A549 (cell line): Measurements from ENCODE around the gene AP1M1. TPM values are rescaled to one million over a fixed set of nuclear protein-coding genes. Genes with fewer than 3 reads are reported as not detected.
"Not testable (repeated sequence)": the region's sequence is repeated elsewhere in the genome, so short reads cannot be mapped to it uniquely, and the experiment has no call there.

ENCODE experiments used
- ATAC-seq, 2 experiments: fragments of 200-7000 bp in 1 of 2; fragments of >200 bp in 1 of 2; cut with Nextera tagmentation in 1 of 2; cut with Tn5 transposase in 1 of 2; 3 replicates each; pipeline versions ENCODE4 v1.8.0 to v1.9.1; 2018 to 2020; ENCODE audit warnings: mild to moderate bottlenecking in 1 of 2, moderate library complexity in 1 of 2
- CTCF ChIA-PET: fragments of 300-600 bp; sonication (Branson Sonifier 250); formaldehyde crosslinking; extraction: SDS; loops from one replicate; lab custom pipeline; 2021; ENCODE audit warnings: antibody characterized with exemption, inconsistent platforms; lab: Yijun Ruan, JAX
- POLR2A ChIA-PET: fragments of 350-600 bp; formaldehyde crosslinking; extraction: SDS; loops from one replicate; lab custom pipeline; 2021; ENCODE audit warnings: antibody characterized with exemption, inconsistent platforms; lab: Yijun Ruan, JAX
- DNase-seq, 2 experiments: peaks; one replicate each; pipeline versions ENCODE4 v3.0.0 to v3.0.0-alpha.2; 2011 to 2016; ENCODE audit warnings: low read depth in 1 of 2, low spot score in 1 of 2
- FAIRE-seq: peaks from 2 replicates; lab custom pipeline; 2011; peaks lifted over from hg19 to GRCh38; lab: Jason Lieb, UNC
- H3K27ac ChIP-seq, 2 experiments: fragments of >200 bp; sonication (Bioruptor Twin); formaldehyde crosslinking; 3 replicates each; pipeline ENCODE4 v1.5.1; 2016 to 2017
- H3K4me1 ChIP-seq: fragments of >200 bp; sonication (Bioruptor Twin); formaldehyde crosslinking; 3 replicates; pipeline ENCODE4 v1.6.1; 2016
- H3K4me2 ChIP-seq: fragments of >200 bp; sonication (Bioruptor Twin); formaldehyde crosslinking; 3 replicates; pipeline ENCODE4 v1.6.1; 2016
- H3K4me3 ChIP-seq: fragments of >200 bp; sonication (Bioruptor Twin); formaldehyde crosslinking; 3 replicates; pipeline ENCODE4 v1.5.1; 2016
- H3K9me3 ChIP-seq: fragments of >200 bp; sonication (Bioruptor Twin); formaldehyde crosslinking; 3 replicates; pipeline ENCODE4 v1.6.1; 2016
- CHD4 ChIP-seq: fragments of 200-600 bp; sonication (generic); IDR thresholded peaks from 2 replicates; pipeline ENCODE4 v1.6.1; 2016; ENCODE audit warnings: antibody characterized with exemption, mild to moderate bottlenecking, borderline replicate concordance
- ESRRA ChIP-seq: fragments of 150-350 bp; IDR thresholded peaks from 2 replicates; pipeline ENCODE4 v1.6.1; 2014; ENCODE audit warnings: mild to moderate bottlenecking, low read length, borderline replicate concordance
- FOSL2 ChIP-seq, 2 experiments: fragments of 450-650 bp in 1 of 2; fragments of >200 bp in 1 of 2; sonication (Bioruptor Twin) in 1 of 2; formaldehyde crosslinking; IDR thresholded peaks; 2 replicates each; pipeline versions ENCODE4 v1.5.0 to v1.6.1; 2016 to 2020; ENCODE audit warnings: mild to moderate bottlenecking in 1 of 2, moderate library complexity in 1 of 2
- HEYL ChIP-seq: fragments of 250-450 bp; sonication (Bioruptor Pico); IDR thresholded peaks from 2 replicates; pipeline ENCODE4 v1.8.0; 2021; ENCODE audit warnings: mild to moderate bottlenecking, moderate library complexity
- JUNB ChIP-seq: fragments of >200 bp; sonication (Bioruptor Twin); formaldehyde crosslinking; IDR thresholded peaks from 2 replicates; pipeline ENCODE4 v1.6.1; 2016
- KDM5A ChIP-seq: fragments of 200-600 bp; sonication (generic); IDR thresholded peaks from 2 replicates; pipeline ENCODE4 v1.6.1; 2016; ENCODE audit warnings: antibody characterized with exemption, mild to moderate bottlenecking
- NFE2L2 ChIP-seq: fragments of 150-350 bp; conservative IDR thresholded peaks from 2 replicates; pipeline ENCODE4 v1.6.1; 2014; ENCODE audit warnings: low read length
- NR3C1 ChIP-seq: fragments of >200 bp; sonication (Bioruptor Twin); formaldehyde crosslinking; IDR thresholded peaks from 3 replicates; pipeline ENCODE4 v1.6.1; 2017
- PHF8 ChIP-seq: fragments of 200-600 bp; sonication (generic); IDR thresholded peaks from 2 replicates; pipeline ENCODE4 v1.6.1; 2016; ENCODE audit warnings: low read depth, mild to moderate bottlenecking, antibody characterized with exemption, moderate library complexity, borderline replicate concordance
- SREBF2 ChIP-seq: fragments of 450-650 bp; IDR thresholded peaks from 2 replicates; pipeline ENCODE4 v1.6.1; 2014; ENCODE audit warnings: mild to moderate bottlenecking, moderate library complexity
- WGBS: methylation state at CpG from one replicate; pipeline ENCODE4 v1.1.6; 2017; ENCODE audit errors: missing lambda C conversion rate; 5-methylcytosine and 5-hydroxymethylcytosine counted together
- polyA plus RNA-seq, 4 experiments: library from polyadenylated mRNA; depleted of rRNA in 3 of 4; stranded (reverse); fragments of >200 nt; fragmentation: RNase III in 1 of 4; extraction: RNeasy Plus Mini Kit Qiagen cat#74134 plus additional on column Dnase treatment in 1 of 4; gene quantifications; 2 replicates in 3 of 4; 3 replicates in 1 of 4; pipeline ENCODE4 v1.2.3, GENCODE V29; 2011 to 2017
- TF ChIP-seq, protein P1 (sequence below): fragments of 450-650 bp; IDR thresholded peaks from 2 replicates; pipeline ENCODE4 v1.6.1; 2014; ENCODE audit warnings: antibody characterized with exemption
- TF ChIP-seq, protein P2 (sequence below): IDR thresholded peaks from 2 replicates; pipeline ENCODE4 v1.6.1; 2012; ENCODE audit warnings: low read depth, borderline replicate concordance
- TF ChIP-seq, protein P3 (sequence below): fragments of 250-450 bp; sonication (Bioruptor Pico); IDR thresholded peaks from 2 replicates; pipeline ENCODE4 v1.5.0; 2021; ENCODE audit warnings: mild to moderate bottlenecking, moderate library complexity, borderline replicate concordance
- TF ChIP-seq, protein P4 (sequence below): fragments of >200 bp; sonication (Bioruptor Twin); formaldehyde crosslinking; IDR thresholded peaks from 2 replicates; pipeline ENCODE4 v1.6.1; 2016
- TF ChIP-seq, protein P5 (sequence below): fragments of 250-450 bp; sonication (Bioruptor Pico); IDR thresholded peaks from 2 replicates; pipeline ENCODE4 v1.5.0; 2020; ENCODE audit warnings: low read depth, mild to moderate bottlenecking, moderate library complexity

The AP1M1 gene
- polyA plus RNA-seq, 2 of the 4 experiments (the other 2 are of a cell fraction): 42.5 to 63.0 TPM

DNA sequence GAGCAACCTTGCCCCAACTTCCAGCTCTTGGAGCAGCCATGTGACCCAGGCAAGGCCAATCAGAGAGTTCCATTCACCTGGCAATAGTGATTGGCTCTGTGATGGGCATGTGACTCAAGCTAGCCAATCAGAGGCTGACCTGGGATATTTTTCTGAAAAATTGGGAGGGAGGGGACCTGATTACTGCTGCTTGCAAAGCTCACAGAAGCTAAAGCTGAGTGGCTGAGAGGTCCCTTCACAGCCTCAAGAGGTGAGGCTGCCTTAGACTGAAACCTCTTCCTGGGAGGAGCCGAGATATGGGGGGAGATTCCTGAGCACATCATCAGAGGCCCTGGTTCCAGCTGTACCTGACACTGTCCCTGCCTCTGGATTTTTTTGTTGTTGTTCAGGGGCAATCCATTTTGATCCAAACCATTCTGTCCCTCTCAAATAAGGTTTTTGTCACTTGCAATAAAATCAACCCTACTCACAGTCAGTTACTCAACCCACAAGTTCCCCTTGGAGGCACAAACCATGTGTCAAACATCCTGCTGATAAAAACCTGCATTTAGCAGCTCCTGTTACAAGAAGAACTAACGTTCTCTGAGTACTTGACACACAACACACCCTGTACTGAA lies 29.1 kb upstream of the AP1M1 start:
- DNase-seq: no peak
- ATAC-seq: peak in 1 of 2 experiments; percentile 38; a peak in 1 of 6 replicates
- Histone ChIP-seq H3K4me3 (no peak overlapping the region), H3K4me2 (no peak overlapping the region), H3K9me3 (no peaks in the 10 kb centered on the region), H3K4me1 (peaks cover 7% of the 10 kb centered on the region; the same call in 1 of the 3 replicates), H3K27ac (no peak overlapping the region)
- ChIA-PET CTCF (interaction anchor here (1.3 kb wide), 1 partner anchor 13 kb away, joined by 3 read pairs; no protein-coding TSS in a partner anchor), POLR2A (no interaction called here)
- TF ChIP-seq, protein P1, sequence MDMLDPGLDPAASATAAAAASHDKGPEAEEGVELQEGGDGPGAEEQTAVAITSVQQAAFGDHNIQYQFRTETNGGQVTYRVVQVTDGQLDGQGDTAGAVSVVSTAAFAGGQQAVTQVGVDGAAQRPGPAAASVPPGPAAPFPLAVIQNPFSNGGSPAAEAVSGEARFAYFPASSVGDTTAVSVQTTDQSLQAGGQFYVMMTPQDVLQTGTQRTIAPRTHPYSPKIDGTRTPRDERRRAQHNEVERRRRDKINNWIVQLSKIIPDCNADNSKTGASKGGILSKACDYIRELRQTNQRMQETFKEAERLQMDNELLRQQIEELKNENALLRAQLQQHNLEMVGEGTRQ: peak; percentile 87
- TF ChIP-seq CHD4: no peak
- 82% methylated on average over 2 of the region's 2 CpGs for WGBS
- FAIRE-seq: no peak

DNA sequence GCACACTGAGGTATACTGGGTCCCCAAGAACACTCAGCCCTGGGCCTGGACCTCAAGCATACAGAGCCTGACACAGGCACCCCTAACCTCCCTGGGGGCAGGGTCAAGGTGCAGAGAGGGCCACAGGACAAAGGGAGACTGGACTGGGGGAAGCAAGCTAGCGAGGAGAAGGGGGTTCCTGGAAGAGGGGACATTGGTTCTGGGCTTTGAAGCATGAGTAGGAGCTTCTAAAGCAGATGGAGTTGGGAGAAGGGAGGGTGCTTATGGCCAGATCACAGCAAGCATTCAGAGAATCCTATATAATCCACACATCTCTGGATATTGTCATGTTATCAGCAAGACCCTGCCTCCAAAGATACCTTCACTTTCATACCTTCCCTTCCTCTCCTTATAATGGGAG lies 27.6 kb upstream of the AP1M1 start:
- no peak for DNase-seq
- 70% methylated on average over 1 of the region's 1 CpG for WGBS
- POLR2A ChIA-PET: no interaction called here

DNA sequence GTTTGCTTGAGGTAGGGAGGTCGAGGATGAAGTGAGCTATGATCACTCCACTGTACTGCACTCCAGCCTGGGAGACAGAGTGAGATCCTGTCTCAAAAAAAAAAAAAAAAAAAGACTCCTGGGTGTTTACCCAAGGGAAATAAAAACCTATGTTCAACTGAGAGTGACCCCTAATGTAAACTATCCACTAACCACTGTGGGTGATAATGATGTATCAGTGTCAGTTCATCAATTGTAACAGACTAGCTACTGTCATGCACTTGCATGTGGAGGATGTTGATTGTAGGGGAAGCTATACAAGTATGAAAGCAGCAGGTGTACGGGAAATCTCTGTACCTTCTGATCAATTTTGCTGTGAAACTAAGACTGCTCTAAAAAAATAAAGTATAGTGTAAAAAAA lies 21.8 kb upstream of the AP1M1 start:
- no peak for ATAC-seq
- 42% methylated on average over 2 of the region's 2 CpGs for WGBS
- H3K9me3 ChIP-seq: peaks cover 15% of the 10 kb centered on the region
- no peaks in the 10 kb centered on the region for H3K4me1 ChIP-seq
- FAIRE-seq: no peak
- no peak overlapping the region for H3K27ac ChIP-seq
- H3K4me3 ChIP-seq: no peak overlapping the region
- CTCF ChIA-PET: interaction anchor here (1.4 kb wide), 1 partner anchor 12 kb away, joined by 3 read pairs; no protein-coding TSS in a partner anchor
- no peak for DNase-seq
- POLR2A ChIA-PET: no interaction called here
- H3K4me2 ChIP-seq: no peak overlapping the region
- TF ChIP-seq HEYL (CRISPR knock-in tag) (no peak), NR3C1 (no peak), ESRRA (no peak), NFE2L2 (no peak), SREBF2 (no peak), PHF8 (no peak)
- TF ChIP-seq, protein P2, sequence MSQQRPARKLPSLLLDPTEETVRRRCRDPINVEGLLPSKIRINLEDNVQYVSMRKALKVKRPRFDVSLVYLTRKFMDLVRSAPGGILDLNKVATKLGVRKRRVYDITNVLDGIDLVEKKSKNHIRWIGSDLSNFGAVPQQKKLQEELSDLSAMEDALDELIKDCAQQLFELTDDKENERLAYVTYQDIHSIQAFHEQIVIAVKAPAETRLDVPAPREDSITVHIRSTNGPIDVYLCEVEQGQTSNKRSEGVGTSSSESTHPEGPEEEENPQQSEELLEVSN: no peak
- TF ChIP-seq, protein P3, sequence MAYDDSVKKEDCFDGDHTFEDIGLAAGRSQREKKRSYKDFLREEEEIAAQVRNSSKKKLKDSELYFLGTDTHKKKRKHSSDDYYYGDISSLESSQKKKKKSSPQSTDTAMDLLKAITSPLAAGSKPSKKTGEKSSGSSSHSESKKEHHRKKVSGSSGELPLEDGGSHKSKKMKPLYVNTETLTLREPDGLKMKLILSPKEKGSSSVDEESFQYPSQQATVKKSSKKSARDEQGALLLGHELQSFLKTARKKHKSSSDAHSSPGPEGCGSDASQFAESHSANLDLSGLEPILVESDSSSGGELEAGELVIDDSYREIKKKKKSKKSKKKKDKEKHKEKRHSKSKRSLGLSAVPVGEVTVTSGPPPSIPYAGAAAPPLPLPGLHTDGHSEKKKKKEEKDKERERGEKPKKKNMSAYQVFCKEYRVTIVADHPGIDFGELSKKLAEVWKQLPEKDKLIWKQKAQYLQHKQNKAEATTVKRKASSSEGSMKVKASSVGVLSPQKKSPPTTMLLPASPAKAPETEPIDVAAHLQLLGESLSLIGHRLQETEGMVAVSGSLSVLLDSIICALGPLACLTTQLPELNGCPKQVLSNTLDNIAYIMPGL (CRISPR knock-in tag): no peak
- TF ChIP-seq, protein P4, sequence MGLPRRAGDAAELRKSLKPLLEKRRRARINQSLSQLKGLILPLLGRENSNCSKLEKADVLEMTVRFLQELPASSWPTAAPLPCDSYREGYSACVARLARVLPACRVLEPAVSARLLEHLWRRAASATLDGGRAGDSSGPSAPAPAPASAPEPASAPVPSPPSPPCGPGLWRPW: no peak

More for the DNA sequence above, 27.6 kb upstream of the AP1M1 start:
- H3K4me3 ChIP-seq: no peak overlapping the region
- no peak overlapping the region for H3K27ac ChIP-seq
- H3K4me2 ChIP-seq: no peak overlapping the region
- CTCF ChIA-PET: interaction anchor here (0.5 to 1.2 kb wide), 3 partner anchors 15 to 129 kb away, joined by 3 to 4 read pairs (median 4); partner anchors contain the start of gene FAM32A
- no peaks in the 10 kb centered on the region for H3K4me1 ChIP-seq
- H3K9me3 ChIP-seq: peaks cover 4% of the 10 kb centered on the region
- ATAC-seq: no peak
- FAIRE-seq: no peak
- TF ChIP-seq, protein P5, sequence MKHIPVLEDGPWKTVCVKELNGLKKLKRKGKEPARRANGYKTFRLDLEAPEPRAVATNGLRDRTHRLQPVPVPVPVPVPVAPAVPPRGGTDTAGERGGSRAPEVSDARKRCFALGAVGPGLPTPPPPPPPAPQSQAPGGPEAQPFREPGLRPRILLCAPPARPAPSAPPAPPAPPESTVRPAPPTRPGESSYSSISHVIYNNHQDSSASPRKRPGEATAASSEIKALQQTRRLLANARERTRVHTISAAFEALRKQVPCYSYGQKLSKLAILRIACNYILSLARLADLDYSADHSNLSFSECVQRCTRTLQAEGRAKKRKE (CRISPR knock-in tag): no peak
- TF ChIP-seq, protein P1: no peak
- TF ChIP-seq JUNB (no peak), KDM5A (no peak), FOSL2 (IDR thresholded peaks at IDR 0.05) (no peak), FOSL2 (CRISPR knock-in tag; IDR thresholded peaks at IDR 0.05) (no peak)

DNA sequence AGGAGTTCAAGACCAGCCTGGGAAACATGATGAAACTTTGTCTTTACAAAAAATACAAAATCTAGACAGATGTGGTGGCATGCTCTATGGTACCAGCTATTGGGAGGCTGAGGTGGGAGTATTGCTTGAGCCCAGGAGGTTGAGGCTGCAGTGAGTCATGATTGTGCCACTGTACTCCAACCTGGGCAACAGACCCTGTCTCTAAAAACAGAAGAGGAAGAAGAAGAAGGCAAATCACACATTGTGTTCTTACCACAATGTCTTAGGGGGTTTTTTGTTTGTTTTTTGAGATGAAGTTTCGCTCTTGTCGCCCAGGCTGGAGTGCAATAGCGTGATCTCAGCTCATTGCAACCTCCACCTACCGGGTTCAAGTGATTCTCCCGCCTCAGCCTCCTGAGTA lies 18.8 kb upstream of the AP1M1 start:
- POLR2A ChIA-PET, H3K4me2 ChIP-seq: not testable (repeated sequence)

More for the DNA sequence above, 18.8 kb upstream of the AP1M1 start:
- ATAC-seq, DNase-seq, H3K4me3 ChIP-seq, FAIRE-seq, H3K27ac ChIP-seq, H3K4me1 ChIP-seq: not testable (repeated sequence)
- WGBS: 76% methylated on average over 5 of the region's 5 CpGs
- peaks cover 15% of the 10 kb centered on the region for H3K9me3 ChIP-seq
- CTCF ChIA-PET: interaction anchor here (1.3 kb wide), 1 partner anchor 549 kb away, joined by 3 read pairs; no protein-coding TSS in a partner anchor
